H1 (cell line): ENCODE data around the gene SLC5A4. TPM values are rescaled to one million over a fixed set of nuclear protein-coding genes. Genes with fewer than 3 reads are reported as not detected.

Source experiments
- CTCF ChIA-PET: fragments of 300-600 bp; sonication (Branson Sonifier 250); formaldehyde crosslinking; loops from one replicate; lab custom pipeline; 2021; ENCODE audit not compliant: partially characterized antibody; lab: Charles Lee
- POLR2A ChIA-PET: fragments of 300-600 bp; sonication (Branson Sonifier 250); formaldehyde crosslinking; loops from one replicate; lab custom pipeline; 2021; ENCODE audit warnings: inconsistent platforms; ENCODE audit not compliant: partially characterized antibody; lab: Charles Lee
- DNase-seq, 2 experiments: peaks; one replicate each; pipeline versions ENCODE4 v3.0.0 to v3.0.0-alpha.2; 2010 to 2022; ENCODE audit warnings: low spot score in 2 of 2, low read depth in 1 of 2, mixed read lengths in 1 of 2
- FAIRE-seq: peaks from 2 replicates; lab custom pipeline; 2011; peaks lifted over from hg19 to GRCh38; lab: Jason Lieb, UNC
- H2AFZ ChIP-seq: 2 replicates; pipeline ENCODE4 v1.8.1; 2012; ENCODE audit warnings: low read length, inconsistent platforms
- H2AK5ac ChIP-seq: 2 replicates; pipeline ENCODE4 v1.6.1; 2013; ENCODE audit warnings: low read depth, low read length
- H2BK120ac ChIP-seq: replicated peaks from 2 replicates; pipeline ENCODE3; 2013; ENCODE audit warnings: low read depth, low read length, inconsistent platforms
- H2BK12ac ChIP-seq: 2 replicates; pipeline ENCODE4 v1.6.1; 2013; ENCODE audit warnings: low read depth, low read length
- H2BK15ac ChIP-seq: 2 replicates; pipeline ENCODE4 v1.6.1; 2013; ENCODE audit warnings: low read length
- H2BK20ac ChIP-seq: 2 replicates; pipeline ENCODE4 v1.6.1; 2013; ENCODE audit warnings: low read length
- H2BK5ac ChIP-seq: 2 replicates; pipeline ENCODE4 v1.6.1; 2013; ENCODE audit warnings: low read depth, low read length
- H3K14ac ChIP-seq: 2 replicates; pipeline ENCODE4 v1.6.1; 2013; ENCODE audit warnings: inconsistent platforms; ENCODE audit not compliant: insufficient read length
- H3K18ac ChIP-seq: 2 replicates; pipeline ENCODE4 v1.6.1; 2013; ENCODE audit warnings: low read length; ENCODE audit errors: extremely low read depth
- H3K23ac ChIP-seq: 2 replicates; pipeline ENCODE4 v1.6.1; 2013; ENCODE audit warnings: inconsistent platforms; ENCODE audit not compliant: insufficient read length
- H3K23me2 ChIP-seq: 2 replicates; pipeline ENCODE4 v1.6.1; 2013; ENCODE audit warnings: low read depth, low read length
- H3K27ac ChIP-seq: 2 replicates; pipeline ENCODE4 v1.6.1; 2011; ENCODE audit warnings: low read depth, low read length, inconsistent platforms
- H3K27me3 ChIP-seq, 4 experiments: replicated peaks in 1 of 4; 1 replicate in 1 of 4; 2 replicates in 3 of 4; pipeline versions ENCODE4 v1.6.1 to v1.8.1; 2011 to 2013; ENCODE audit warnings: low read length in 3 of 4, mild to moderate bottlenecking in 3 of 4, inconsistent platforms in 2 of 4, mixed read lengths in 2 of 4, moderate library complexity in 1 of 4; ENCODE audit not compliant: control insufficient read depth in 3 of 4, insufficient read depth in 3 of 4; ENCODE audit errors: extremely low read depth in 1 of 4
- H3K36me3 ChIP-seq, 4 experiments: 2 replicates each; pipeline versions ENCODE4 v1.6.1 to v1.8.1; 2011 to 2013; ENCODE audit warnings: mild to moderate bottlenecking in 4 of 4, low read length in 3 of 4, moderate library complexity in 2 of 4, control low read depth in 1 of 4, inconsistent platforms in 1 of 4; ENCODE audit not compliant: insufficient read depth in 4 of 4, control insufficient read depth in 2 of 4
- H3K4ac ChIP-seq: replicated peaks from 2 replicates; pipeline ENCODE3; 2013; ENCODE audit warnings: low read length, low read depth, mixed read lengths, inconsistent platforms; ENCODE audit not compliant: insufficient read length
- H3K4me1 ChIP-seq, 4 experiments: replicated peaks in 1 of 4; 1 replicate in 1 of 4; 2 replicates in 3 of 4; pipeline versions ENCODE4 v1.6.1 to v1.8.1; 2011 to 2013; ENCODE audit warnings: low read length in 3 of 4, inconsistent platforms in 2 of 4, mixed read lengths in 1 of 4; ENCODE audit not compliant: insufficient read depth in 4 of 4, control insufficient read depth in 3 of 4
- H3K4me2 ChIP-seq, 2 experiments: 2 replicates each; pipeline versions ENCODE4 v1.6.1 to v1.8.1; 2011 to 2013; ENCODE audit warnings: low read depth in 2 of 2, low read length in 2 of 2, control low read depth in 1 of 2, inconsistent platforms in 1 of 2, mild to moderate bottlenecking in 1 of 2; ENCODE audit not compliant: insufficient read depth in 1 of 2
- H3K4me3 ChIP-seq, 4 experiments: fragments of 200-600, 300-600 bp in 1 of 4; sonication (generic), shearing (Covaris generic), sonication (Bioruptor Twin) in 1 of 4; 2 replicates each; pipeline versions ENCODE4 v1.5.1 to v1.8.1; 2011 to 2016; ENCODE audit warnings: low read length in 4 of 4, low read depth in 3 of 4, control low read depth in 2 of 4, inconsistent platforms in 2 of 4, mild to moderate bottlenecking in 2 of 4, mixed read lengths in 1 of 4, moderate library complexity in 1 of 4; ENCODE audit not compliant: insufficient read depth in 2 of 4; ENCODE audit errors: extremely low read depth in 1 of 4
- H3K56ac ChIP-seq: replicated peaks from 2 replicates; pipeline ENCODE3; 2013; ENCODE audit warnings: low read depth, mild to moderate bottlenecking, mixed read lengths, low read length, inconsistent platforms; ENCODE audit not compliant: insufficient read length
- H3K79me1 ChIP-seq: 2 replicates; pipeline ENCODE4 v1.6.1; 2013; ENCODE audit warnings: low read depth, low read length, control low read depth
- H3K79me2 ChIP-seq, 2 experiments: 2 replicates each; pipeline versions ENCODE4 v1.6.1 to v1.8.1; 2012 to 2013; ENCODE audit warnings: low read length in 2 of 2, mild to moderate bottlenecking in 2 of 2, inconsistent platforms in 1 of 2; ENCODE audit not compliant: insufficient read depth in 2 of 2, control insufficient read depth in 1 of 2
- H3K9ac ChIP-seq, 4 experiments: replicated peaks in 1 of 4; 1 replicate in 1 of 4; 2 replicates in 3 of 4; pipeline versions ENCODE4 v1.6.1 to v1.8.1; 2011 to 2013; ENCODE audit warnings: low read depth in 3 of 4, low read length in 3 of 4, control low read depth in 2 of 4, mild to moderate bottlenecking in 2 of 4, moderate library complexity in 2 of 4, inconsistent platforms in 1 of 4; ENCODE audit errors: extremely low read depth in 1 of 4
- H3K9me3 ChIP-seq, 2 experiments: 2 replicates each; pipeline versions ENCODE4 v1.6.1 to v1.8.1; 2012 to 2013; ENCODE audit warnings: mild to moderate bottlenecking in 2 of 2, moderate library complexity in 2 of 2, control low read depth in 1 of 2, inconsistent platforms in 1 of 2, low read depth in 1 of 2, low read length in 1 of 2, mixed read lengths in 1 of 2; ENCODE audit not compliant: insufficient read depth in 2 of 2
- H4K20me1 ChIP-seq, 2 experiments: replicated peaks in 1 of 2; 2 replicates each; pipeline versions ENCODE3 to v1.8.1; 2011 to 2013; ENCODE audit warnings: inconsistent platforms in 2 of 2, low read length in 2 of 2, mild to moderate bottlenecking in 1 of 2; ENCODE audit not compliant: insufficient read depth in 2 of 2, control insufficient read depth in 1 of 2
- H4K5ac ChIP-seq: 2 replicates; pipeline ENCODE4 v1.6.1; 2013; ENCODE audit warnings: low read length, low read depth, mixed read lengths, inconsistent platforms; ENCODE audit not compliant: insufficient read length
- H4K8ac ChIP-seq: 2 replicates; pipeline ENCODE4 v1.8.0; 2013; ENCODE audit warnings: mild to moderate bottlenecking, moderate library complexity, low read length, inconsistent platforms; ENCODE audit not compliant: insufficient read depth; ENCODE audit errors: extremely low read depth
- H4K91ac ChIP-seq: replicated peaks from 2 replicates; pipeline ENCODE3; 2013; ENCODE audit warnings: low read length, mixed read lengths, inconsistent platforms; ENCODE audit not compliant: insufficient read length
- CHD2 ChIP-seq: IDR thresholded peaks from 2 replicates; pipeline ENCODE4 v1.6.1; 2012; ENCODE audit warnings: low read length, improper control_type of control experiment
- EP300 ChIP-seq, 2 experiments: IDR thresholded peaks; 1 replicate in 1 of 2; 2 replicates in 1 of 2; pipeline ENCODE4 v1.6.1; 2011 to 2012; ENCODE audit warnings: low read depth in 2 of 2, low read length in 2 of 2, mild to moderate bottlenecking in 2 of 2, borderline replicate concordance in 1 of 2, inconsistent platforms in 1 of 2, moderate library complexity in 1 of 2
- EZH2 ChIP-seq: fragments of 200-600 bp; sonication (generic); IDR thresholded peaks from 2 replicates; pipeline ENCODE4 v1.7.1; 2012; ENCODE audit warnings: low read depth, mild to moderate bottlenecking, moderate library complexity, low read length, inconsistent platforms; ENCODE audit not compliant: severe bottlenecking
- HDAC2 ChIP-seq, 2 experiments: fragments of 300-600 bp in 1 of 2; sonication (generic) in 1 of 2; IDR thresholded peaks; 2 replicates each; pipeline ENCODE4 v1.6.1; 2011 to 2012; ENCODE audit warnings: low read depth in 2 of 2, low read length in 2 of 2, mild to moderate bottlenecking in 2 of 2, moderate library complexity in 2 of 2, borderline replicate concordance in 1 of 2, inconsistent platforms in 1 of 2
- JUN ChIP-seq: IDR thresholded peaks from 2 replicates; pipeline ENCODE4 v1.6.1; 2011; ENCODE audit warnings: low read depth, mild to moderate bottlenecking, improper control_type of control experiment, low read length
- POLR2AphosphoS5 ChIP-seq: IDR thresholded peaks from 2 replicates; pipeline ENCODE4 v1.6.1; 2011; ENCODE audit warnings: low read depth, low read length
- RAD21 ChIP-seq, 2 experiments: IDR thresholded peaks in 1 of 2; conservative IDR thresholded peaks in 1 of 2; 2 replicates each; pipeline ENCODE4 v1.6.1; 2011; ENCODE audit warnings: low read depth in 2 of 2, low read length in 2 of 2, improper control_type of control experiment in 1 of 2, inconsistent platforms in 1 of 2, mild to moderate bottlenecking in 1 of 2, moderate library complexity in 1 of 2
- RNF2 ChIP-seq: fragments of 200-900, 300-1000 bp; sonication (generic); IDR thresholded peaks from 2 replicates; pipeline ENCODE4 v1.7.1; 2016; ENCODE audit warnings: borderline replicate concordance, low read depth, mild to moderate bottlenecking, antibody characterized with exemption, low read length; ENCODE audit not compliant: poor library complexity, severe bottlenecking; ENCODE audit errors: missing control alignments
- SAP30 ChIP-seq: fragments of 300-600 bp; sonication (generic); IDR thresholded peaks from 2 replicates; pipeline ENCODE4 v1.7.1; 2012; ENCODE audit warnings: low read length, moderate library complexity, mild to moderate bottlenecking, inconsistent platforms; ENCODE audit not compliant: insufficient read depth, insufficient replicate concordance
- SP1 ChIP-seq: IDR thresholded peaks from 2 replicates; pipeline ENCODE4 v1.6.1; 2011; ENCODE audit warnings: low read depth, low read length
- SP4 ChIP-seq: IDR thresholded peaks from 2 replicates; pipeline ENCODE4 v1.6.1; 2012; ENCODE audit warnings: low read length, inconsistent platforms
- TCF12 ChIP-seq: IDR thresholded peaks from 2 replicates; pipeline ENCODE4 v1.6.1; 2011; ENCODE audit warnings: low read depth, mild to moderate bottlenecking, low read length
- TEAD4 ChIP-seq: IDR thresholded peaks from 2 replicates; pipeline ENCODE4 v1.6.1; 2012; ENCODE audit warnings: low read depth, low read length, inconsistent platforms, mixed read lengths
- WGBS, 2 experiments: shearing (Covaris generic) in 1 of 2; methylation state at CpG; one replicate each; pipeline versions ENCODE4 v1.1.6 to v1.1.7; 2013 to 2015; ENCODE audit warnings: low lambda C conversion rate in 2 of 2, mixed read lengths in 2 of 2, inconsistent platforms in 1 of 2, low coverage in 1 of 2, missing lambda C conversion rate in 1 of 2; ENCODE audit not compliant: insufficient replicate concordance in 2 of 2, insufficient coverage in 1 of 2, insufficient read length in 1 of 2; ENCODE audit errors: extremely low coverage in 1 of 2, missing lambda C conversion rate in 1 of 2; 5-methylcytosine and 5-hydroxymethylcytosine counted together
- polyA plus RNA-seq, 7 experiments: library from polyadenylated mRNA; depleted of rRNA in 3 of 7; stranded (reverse) in 5 of 7; unstranded in 2 of 7; fragments of >200 nt in 5 of 7; fragments of 200-250 nt in 2 of 7; gene quantifications; 1 replicate in 5 of 7; 2 replicates in 1 of 7; 4 replicates in 1 of 7; pipeline versions ENCODE4 v1.2.1 to v1.2.3, GENCODE V29; 2011 to 2013; ENCODE audit warnings: missing spikeins in 2 of 7, mixed read lengths in 2 of 7
- total RNA-seq: library from RNA; stranded (reverse); fragmentation: NEBNext Ultra II Directional; extraction: Animal tissue kit (Norgen Biotek cat#: 25700); gene quantifications from 2 replicates; pipeline ENCODE4 v1.2.1, GENCODE V29; 2021

Gene SLC5A4
- total and polyA plus RNA-seq, 2 of the 8 experiments (the other 6 are each of a cell fraction or from before 2014, with no cell fraction given): 0.17 TPM; not detected in 1

DNA sequence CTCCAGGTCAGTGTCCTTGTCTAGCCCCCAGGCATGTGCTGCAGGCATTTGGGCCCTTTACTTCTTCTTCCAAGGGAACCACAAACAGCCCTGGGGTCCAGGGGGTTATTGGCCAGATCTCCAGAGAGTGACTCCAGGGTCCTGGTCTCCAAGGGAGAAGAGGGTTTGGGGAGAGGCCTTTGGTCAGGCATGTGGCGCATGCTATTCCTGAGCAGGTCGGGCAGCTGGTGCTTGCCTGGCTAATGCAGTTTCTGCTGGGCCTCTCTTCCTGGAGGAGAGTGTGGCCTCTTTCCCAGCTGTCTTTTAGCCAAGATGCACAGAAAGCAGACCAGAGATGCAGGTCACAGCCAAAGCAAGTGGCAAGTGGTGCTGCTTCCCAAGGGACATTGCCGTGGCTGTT, 46.5 kb downstream of the SLC5A4 start:
- Histone ChIP-seq H3K79me2 (no peaks in the 10 kb centered on the region), H3K23ac (no peak overlapping the region), H4K20me1 (peaks cover 0 to 3% of the 10 kb centered on the region in 2 experiments), H3K4ac (no peak overlapping the region), H3K36me3 (no peaks in the 10 kb centered on the region), H4K8ac (no peak overlapping the region), H2AFZ (no peak overlapping the region), H3K14ac (no peak overlapping the region), H2BK12ac (no peak overlapping the region), H3K4me2 (no peak overlapping the region), H3K18ac (no peak overlapping the region), H3K9ac (no peak overlapping the region), H2BK120ac (no peak overlapping the region), H3K79me1 (no peaks in the 10 kb centered on the region), H3K4me1 (peaks cover 0 to 17% (median 12%) of the 10 kb centered on the region in 4 experiments; a peak in 5 of 7 replicates), H2BK20ac (no peak overlapping the region), H3K27ac (no peak overlapping the region), H3K27me3 (peaks cover 8 to 28% (median 22%) of the 10 kb centered on the region in 4 experiments), H2BK5ac (no peak overlapping the region), H2BK15ac (no peak overlapping the region), H4K5ac (no peak overlapping the region), H3K4me3 (no peak overlapping the region), H3K56ac (no peak overlapping the region), H3K23me2 (peaks cover 12% of the 10 kb centered on the region), H4K91ac (no peak overlapping the region), H2AK5ac (no peak overlapping the region), H3K9me3 (no peaks in the 10 kb centered on the region)
- FAIRE-seq (no peak), DNase-seq (no peak)
- CTCF ChIA-PET: interaction anchor here (0.6 to 3.8 kb wide), 6 partner anchors 12 to 228 kb away, joined by 3 to 22 read pairs (median 3); no protein-coding TSS in a partner anchor
- 96% methylated on average over 3 of the region's 3 CpGs; no CpG with 5 or more reads in 1 of the 2 experiments for WGBS, 2 experiments
- POLR2A ChIA-PET: no interaction called here
- TF ChIP-seq RNF2 (no peak), JUN (no peak), EZH2 (no peak), POLR2AphosphoS5 (no peak), TEAD4 (no peak), HDAC2 (IDR thresholded peaks at IDR 0.05; ENCODE audit: borderline replicate concordance in 1 of 2, low read depth in 2 of 2, low read length in 2 of 2) (no peak), TCF12 (no peak), SP4 (no peak), SAP30 (no peak), RAD21 (IDR thresholded peaks at IDR 0.05 in 1 of 2, conservative IDR thresholded peaks at IDR 0.05 in 1 of 2; ENCODE audit: low read depth in 2 of 2, low read length in 2 of 2) (no peak), CHD2 (no peak), SP1 (no peak), EP300 (IDR thresholded peaks at IDR 0.05; ENCODE audit: borderline replicate concordance in 1 of 2, low read depth in 2 of 2, low read length in 2 of 2) (no peak)
